ENCODE data around the gene TMCO4.
"Not testable (repeated sequence)": the region's sequence is repeated elsewhere in the genome, so short reads cannot be mapped to it uniquely, and the experiment has no call there.

TMCO4 gene

DNA sequence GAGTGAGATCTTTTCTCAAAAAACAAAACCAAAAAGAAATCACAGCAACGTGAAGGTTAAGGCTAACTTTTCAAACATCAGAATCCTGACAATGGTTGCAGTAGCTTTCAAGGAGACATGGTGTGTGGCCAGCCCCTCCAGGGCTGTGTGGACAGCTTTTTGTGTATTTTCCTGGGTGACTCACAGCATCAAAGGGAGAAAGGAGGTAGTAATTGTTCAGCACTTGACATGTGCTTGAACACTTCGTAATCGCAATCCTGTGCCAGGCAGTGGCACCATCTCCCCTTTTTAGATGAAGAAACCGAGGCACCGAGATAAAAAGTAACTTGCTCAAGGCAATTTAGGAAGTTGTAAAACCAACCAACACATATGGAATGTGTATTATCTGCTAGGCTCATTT is 145.3 kb downstream of the TMCO4 start:
- DNase-seq = no peak

DNA sequence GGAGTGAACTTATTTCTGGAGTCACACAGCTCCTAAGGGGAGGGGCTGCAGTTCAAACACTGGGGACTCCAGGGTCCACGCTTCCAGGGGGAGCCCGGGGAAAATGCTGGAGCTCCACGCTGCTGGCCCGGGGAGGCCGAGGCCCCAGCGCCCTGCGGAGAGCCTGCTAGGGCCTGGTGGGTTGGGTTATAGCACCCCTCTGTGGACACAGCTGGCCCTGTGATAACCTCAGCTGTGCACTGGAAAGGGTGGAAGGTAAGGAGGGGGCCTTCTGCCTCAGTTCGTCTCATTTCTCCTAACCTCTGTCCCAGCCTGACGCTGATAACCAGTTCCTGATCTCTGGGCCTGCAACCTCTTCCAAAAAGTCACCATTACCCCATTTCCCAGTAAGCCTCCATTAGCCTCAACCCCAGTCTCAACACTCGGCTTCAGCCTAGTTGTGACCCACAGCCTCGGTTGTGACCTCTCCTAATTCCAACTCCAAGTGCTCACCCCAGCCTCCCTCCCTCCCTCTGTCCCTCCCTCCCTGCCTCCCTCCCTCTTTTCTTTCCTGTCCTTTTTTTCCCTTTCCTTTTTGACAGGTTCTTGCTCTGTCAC is 148.5 kb downstream of the TMCO4 start:
- peak; percentile 57 for DNase-seq

DNA sequence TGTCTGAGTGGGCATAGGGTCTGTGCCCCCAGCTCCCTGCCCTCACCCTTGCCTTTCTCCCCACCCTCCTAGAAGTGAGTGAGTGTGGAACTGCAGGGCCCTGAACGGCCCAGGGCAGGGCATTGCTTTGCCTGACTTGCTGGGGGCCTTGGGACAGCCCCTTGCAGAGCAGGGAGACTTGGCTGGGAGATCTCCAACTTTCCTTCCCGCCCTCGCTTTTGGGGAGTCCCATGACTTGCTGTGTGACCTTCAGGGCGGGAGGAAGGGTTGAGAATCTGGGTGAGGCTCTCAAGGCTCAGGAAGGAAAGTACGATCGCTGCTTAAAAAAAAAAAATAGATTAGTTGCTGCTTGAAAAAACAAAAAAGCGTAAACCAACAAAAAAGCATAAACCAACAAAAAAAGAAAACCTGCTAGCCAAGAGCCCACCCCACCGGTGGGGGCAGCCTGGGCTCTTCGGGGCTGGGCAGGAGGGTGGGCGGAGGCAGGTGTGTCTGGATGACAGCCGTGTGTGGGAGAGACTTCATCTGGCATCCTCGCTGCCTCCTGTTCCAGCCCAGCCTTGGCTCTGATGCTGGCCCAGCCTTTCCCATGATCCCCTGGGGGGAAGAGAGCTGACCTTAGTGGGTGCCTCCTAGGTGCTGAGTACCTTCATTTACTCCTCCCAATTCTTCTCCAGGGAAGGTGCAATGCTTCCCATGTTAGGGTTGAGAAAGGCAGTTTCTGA is 149.1 kb downstream of the TMCO4 start:
- no peak for DNase-seq

DNA sequence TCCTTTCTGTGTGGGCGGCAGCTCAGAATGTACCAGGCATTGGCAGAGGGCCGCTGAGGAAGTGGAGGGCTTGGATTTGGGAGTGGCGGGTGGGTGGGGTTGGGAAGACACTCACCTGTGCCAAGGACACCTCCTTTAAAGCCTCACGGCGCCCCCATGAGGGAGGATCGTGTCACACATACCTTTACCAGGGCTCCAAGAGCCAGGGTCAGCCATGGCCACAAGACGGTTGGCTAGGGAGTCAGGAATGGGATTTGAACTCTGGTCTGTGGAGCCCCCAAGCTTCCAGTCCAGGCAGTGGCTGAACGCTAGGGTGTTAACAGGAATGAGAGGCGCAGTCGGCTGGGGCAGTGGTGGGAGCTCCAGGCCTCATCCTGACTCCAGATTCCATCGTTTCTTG is 151.0 kb downstream of the TMCO4 start:
- DNase-seq = no peak

DNA sequence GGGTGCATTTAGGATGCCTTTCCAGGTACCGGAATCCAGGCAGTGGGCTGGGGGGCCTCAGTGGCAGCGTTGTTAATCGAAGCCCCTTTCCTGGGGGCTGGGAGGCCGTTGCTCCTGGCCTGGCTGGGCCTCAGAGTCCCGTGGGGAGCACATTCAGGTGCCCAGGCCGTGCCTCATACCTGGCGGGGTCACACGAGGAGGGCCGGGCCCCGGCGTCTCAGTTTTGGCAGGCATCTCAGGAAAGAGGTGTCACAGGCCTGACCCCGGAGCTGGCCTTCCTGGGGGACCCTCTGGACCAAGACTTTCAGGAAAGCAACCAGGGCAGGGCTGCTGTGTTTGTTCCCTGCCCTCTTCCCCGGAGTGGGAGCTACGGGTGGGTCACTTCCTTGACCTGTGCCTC is 151.5 kb downstream of the TMCO4 start:
- no peak for DNase-seq

DNA sequence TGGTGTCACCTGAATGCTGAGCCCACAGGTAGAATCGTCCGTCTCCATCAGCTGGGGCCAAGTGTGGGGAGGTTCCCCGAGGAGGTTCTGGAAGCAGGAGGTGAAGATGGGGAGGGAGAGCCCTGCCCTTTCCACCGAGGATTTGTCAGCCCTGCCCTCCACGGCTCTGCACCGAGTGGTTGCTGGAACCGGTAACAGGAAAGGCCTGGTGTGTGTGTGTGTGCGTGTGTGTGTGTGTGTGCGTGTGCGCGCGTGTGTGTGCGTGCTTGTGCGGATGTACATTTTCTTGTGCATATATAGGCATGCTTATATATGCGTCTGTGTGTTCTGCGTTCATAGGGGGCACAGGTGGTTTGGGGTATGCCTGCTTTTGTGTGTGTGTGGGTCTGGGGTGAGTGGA is 152.1 kb downstream of the TMCO4 start:
- DNase-seq = peak; percentile 14

DNA sequence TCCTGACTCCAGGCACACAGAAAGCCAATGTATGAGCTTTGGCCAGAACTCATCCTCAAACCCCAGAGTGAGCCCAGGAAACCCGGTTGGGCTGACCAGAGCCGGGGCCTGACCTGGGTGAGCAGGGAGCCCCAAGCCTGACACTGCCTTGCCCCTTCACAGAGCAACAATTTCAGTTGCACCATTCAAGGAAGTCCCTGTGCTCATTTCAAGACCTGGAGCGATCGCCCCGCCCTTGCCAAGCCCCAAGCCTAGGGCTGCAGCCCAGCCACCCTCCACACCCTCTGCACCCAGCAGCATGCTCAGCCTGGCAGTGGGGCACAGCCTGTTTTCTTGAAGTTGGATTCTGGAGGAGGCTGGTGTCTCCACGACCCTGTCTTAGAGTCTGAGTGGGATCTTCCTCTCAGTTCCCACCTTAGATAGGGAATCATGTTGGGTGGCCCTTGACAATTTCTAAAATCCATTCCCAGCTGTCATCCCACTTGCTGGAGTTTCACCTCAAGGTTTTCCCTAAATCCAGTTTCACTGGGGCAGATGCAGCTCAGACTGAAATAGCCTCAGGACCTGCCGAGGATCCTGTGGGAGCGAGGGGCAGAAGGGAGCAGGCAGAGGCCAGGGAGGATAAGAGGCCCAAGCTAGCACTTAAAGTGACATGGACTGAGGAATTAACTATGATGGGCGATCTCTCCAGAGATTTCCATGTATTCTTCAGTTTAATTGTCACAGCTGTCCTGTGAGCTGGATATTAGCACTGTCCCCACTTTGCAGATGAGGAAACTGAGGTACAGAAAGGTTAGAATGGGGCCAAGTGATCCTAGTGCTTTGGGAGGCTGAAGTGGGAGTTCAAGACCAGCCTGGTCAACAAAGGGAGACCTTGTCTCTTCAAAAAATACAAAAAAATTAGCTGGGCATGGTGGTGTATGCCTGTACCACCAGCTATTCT is 153.1 kb downstream of the TMCO4 start:
- peak; percentile 60 for DNase-seq

DNA sequence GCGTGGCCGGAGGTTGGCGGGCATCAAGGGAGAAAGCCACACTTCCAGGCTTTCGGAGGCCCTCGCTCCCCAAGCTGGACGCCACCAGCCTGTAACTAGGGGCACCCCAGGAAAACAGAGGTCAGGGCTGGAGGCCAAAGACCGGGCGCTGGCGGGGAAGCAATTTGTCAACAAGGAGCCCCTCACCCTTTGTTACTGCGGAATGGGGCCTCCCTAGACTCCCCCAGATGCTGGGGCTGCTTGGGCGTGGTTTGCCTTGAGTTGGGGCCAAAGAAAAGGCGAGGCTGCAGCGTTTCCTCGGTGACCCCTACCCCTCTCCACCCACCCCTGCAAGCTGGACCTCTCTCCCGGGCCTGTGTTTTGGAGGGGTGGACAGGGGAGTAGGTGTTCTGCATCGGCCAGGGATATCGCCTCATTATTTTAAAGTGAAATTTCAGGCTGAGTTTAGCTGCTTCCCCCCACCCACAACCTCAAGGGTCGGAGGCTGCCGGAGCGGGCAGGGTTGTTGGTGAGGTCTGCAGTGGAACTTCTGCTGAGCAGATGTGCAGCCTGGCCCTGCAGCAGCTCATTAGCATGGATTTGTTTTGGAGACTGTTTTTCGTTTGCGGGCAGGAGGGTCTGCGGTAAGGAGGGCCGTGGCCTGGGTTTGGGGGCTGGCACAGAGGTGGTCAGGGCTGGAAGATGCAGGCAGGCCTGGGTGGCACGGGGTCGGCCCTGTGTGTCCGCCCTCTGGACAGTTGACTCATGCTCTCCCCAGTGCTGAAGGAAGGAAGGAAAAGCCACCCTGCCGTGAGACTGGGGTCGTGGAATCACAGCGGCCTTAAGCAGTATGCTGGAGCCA is 154.1 kb downstream of the TMCO4 start:
- no peak for DNase-seq

DNA sequence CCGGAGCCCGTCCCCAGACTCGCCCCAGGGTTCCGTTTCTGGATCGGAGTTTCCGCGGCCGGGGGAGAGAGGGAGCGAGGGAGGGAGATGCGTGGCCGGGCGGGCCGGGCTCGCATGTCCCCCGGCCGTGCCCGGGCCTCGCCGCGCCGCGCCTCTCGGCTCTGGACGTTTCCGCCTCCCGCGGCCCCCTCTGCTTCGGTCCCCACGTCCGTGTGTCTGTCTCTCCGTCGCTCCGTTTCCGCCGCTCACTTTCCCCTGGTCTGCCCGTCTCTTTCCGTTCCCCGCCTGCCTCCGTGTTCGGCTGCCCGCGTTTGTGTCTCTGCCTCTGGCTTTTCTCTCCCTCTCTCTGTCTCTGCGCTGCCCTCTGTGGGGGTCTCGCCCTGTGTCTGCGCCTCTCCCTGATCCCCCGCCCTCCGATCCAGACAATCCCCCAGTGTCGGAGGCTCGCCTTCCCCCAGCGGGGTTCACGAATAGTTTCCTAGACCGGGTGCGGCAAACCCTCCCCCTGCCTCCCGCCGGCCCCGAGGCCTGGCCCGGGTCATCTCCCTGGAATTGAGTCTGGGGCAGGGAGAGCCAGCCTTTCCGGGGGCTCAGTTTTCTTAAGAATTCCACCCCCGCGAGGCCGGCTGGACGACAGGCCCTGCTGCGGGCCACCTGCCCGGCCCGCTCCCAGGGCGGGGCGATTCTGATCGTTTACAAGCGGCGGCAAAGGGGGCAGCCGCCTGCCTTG is 154.9 kb downstream of the TMCO4 start:
- DNase-seq = peak; percentile 51

DNA sequence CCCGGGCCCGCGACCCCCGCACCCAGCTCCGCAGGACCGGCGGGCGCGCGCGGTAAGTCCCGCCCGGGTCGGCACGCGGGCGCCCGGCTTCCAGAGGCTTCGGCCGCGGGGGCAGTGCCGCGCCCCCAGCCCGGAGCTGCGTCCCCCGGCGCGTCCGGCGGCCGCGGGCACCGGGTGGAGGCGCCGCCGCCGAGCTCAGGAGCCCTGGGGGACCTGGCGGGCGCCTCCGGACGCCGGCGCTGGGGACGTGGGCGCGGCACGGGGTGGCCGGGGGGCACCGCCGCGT is 155.4 kb downstream of the TMCO4 start:
- DNase-seq = no peak

DNA sequence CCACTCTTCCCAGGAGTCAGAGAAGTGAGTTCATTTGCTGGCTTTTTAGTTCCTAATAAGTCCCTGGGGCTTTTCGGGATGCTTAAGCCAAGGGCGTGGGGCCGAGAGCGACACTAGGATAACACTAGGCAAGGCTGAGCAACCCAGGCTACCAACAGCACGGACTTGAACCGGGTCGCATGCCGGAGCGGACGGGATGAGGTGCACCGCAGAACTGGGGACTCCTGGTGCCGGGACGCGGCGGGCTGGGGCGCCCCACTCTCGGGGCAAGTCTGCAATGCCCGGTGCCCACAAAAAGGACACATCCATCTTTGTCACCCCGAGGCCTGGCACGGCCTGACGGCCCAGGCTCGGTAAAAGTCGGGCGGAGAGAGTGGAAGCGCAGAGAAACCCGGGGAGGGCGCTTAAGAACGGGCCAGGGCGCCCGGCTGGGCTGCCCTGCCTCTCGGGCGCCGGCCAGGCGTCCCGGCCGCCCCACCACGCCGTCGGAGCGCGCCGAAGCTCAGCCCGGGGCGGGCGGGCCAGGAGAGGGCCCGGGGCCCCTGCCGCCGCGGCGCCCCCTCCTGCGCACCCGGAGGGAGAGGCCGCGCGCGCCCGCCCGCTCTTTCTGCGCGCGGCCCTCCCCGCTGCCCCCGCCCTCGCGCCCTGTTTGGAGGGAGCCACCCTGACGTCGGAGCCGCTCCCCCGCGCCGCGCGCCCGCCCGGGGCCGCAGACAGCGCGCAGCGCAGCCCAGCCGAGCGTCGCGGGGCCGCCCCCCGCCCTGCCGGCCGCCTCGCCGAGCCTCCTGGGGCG is 155.9 kb downstream of the TMCO4 start, which contains the start of gene NBL1:
Gene NBL1, plus strand, starts transcription at position 710 of the 793 bp plus-strand sequence. CDS start 10,720 bp downstream, outside the sequence.
- peak; percentile 62 for DNase-seq

DNA sequence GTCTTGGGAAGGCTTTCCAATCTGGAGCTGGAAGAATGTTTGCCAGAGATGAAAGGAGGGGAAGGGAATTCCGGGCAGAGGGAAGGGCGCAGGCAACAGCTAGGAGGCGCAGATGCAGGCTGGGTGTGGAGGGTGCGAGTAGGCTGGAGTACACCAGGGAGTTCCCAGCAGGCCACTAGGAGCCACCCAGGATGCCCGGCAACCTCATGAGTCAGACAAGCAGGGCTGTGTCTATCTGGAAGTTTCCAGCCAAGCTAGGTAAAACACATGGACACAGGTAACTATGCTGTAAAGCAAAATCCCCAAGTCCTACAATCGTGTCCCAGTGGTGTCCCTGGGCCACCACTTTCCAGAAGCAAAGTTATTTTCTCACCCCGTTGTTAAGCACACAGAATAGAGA is 156.6 kb downstream of the TMCO4 start:
- DNase-seq = no peak

DNA sequence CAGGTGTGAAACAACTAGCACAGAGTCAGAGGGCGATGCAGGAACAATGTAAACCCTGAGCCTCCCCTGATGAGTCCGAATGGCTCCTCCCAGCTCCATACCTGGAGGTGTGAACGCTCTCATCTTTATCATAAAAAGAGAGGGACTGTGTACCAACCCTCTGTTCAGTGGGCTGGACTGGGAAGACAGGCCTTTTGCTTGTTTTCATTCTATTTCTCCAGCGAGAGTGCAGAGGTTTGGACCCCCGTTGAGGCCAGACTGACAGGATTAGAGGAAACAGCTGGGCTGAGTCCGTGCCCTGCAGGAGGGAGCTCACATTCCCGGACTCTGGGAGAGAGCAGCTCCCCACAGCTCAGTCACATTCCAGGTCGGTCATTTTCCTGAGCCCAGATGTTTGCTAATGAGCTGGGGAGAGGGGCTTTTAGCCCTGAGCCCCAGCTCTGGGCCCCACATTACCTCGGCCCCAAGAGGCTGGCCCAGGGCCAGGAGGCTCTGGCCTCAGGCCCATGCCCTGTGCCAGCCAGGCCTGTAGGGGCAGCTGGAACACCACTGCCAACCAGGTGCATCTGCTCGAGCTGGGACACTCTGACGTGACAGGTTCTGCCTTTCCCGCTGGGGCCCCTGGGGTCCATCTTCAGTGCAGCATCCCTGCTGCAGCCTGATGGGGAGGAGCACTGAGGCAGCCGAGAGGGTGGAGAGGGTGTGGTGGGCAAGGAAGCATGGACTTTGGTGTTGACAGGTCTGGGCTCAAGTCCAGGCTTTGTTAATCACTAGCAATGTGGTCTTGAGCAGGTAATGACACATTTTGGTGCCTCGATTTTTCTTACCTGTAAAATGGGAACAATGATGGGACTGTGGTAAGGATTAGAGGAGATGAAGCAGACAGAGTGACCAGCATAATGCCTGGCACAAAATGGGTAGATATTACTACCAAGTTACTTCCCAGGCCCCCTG is 159.1 kb downstream of the TMCO4 start:
- DNase-seq = no peak

DNA sequence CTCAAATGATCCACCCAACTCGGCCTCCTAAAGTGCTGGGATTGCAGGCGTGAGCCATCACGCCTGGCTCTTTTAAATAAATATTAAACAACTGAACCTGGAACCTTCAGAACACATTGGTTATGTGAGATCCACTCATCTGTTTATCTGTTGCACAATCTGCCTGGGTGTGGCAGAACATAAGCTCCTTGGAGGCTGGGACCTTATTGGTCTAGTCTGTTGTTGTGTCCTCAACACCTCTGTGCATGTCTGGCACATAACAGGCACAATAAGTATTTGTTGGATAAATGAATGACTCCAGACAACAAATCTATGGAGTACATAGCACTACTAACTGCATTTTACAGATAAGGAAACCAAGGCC is 159.7 kb downstream of the TMCO4 start:
- DNase-seq = no peak

DNA sequence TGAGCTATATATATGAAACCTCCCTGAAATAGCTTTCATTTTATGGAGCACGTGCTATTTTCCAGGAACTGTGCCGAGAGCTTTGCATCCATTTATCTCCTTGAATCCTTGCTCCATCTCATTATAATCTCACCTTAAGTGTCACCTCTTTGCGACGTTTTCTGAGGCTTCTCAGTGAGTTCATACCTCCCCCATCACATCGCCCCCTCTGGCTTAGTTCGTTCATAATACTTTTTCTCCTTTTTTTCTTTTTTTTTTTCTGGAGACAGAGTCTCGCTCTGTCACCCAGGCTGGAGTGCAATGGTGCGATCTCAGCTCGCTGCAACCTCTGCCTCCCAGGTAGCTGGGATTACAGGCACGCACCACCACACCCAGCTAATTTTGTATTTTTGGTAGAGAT is 160.5 kb downstream of the TMCO4 start:
- DNase-seq = not testable (repeated sequence)

DNA sequence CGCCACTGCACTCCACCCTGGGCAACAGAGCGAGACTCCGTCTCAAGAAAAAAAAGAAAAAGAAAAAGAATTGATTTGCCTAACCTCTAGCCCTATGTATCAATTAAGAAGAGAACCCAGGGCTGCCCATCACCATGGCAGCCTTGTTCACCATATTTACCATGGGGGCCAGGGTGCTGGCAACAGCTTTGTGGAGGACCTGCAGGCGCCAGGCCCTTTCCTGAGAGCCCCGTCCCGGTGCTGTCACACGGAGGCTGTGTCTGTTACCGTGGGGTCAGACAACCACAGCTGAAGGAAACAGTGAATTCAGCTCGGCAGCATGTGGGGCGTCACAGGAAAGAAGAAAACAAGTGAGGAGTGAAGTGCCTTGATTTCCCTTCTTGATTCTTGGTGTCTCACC is 162.1 kb downstream of the TMCO4 start:
- DNase-seq = no peak

DNA sequence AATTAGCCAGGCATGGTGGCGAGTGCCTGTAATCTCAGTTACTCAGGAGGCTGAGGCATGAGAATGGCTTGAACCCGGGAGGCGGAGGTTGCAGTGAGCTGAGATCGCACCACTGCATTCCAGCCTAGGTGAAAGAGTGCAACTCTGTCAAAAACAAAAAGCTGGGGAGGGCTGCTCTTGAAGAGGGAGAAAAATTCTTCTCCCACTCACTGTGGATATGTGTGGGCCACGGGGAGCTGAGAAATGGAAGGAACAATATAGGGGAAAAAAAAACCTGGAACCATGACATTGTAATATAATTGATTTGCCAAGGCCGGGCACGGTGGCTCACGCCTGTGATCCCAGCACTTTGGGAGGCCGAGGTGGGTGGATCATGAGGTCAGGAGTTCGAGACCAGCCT is 163.0 kb downstream of the TMCO4 start:
- not testable (repeated sequence) for DNase-seq

DNA sequence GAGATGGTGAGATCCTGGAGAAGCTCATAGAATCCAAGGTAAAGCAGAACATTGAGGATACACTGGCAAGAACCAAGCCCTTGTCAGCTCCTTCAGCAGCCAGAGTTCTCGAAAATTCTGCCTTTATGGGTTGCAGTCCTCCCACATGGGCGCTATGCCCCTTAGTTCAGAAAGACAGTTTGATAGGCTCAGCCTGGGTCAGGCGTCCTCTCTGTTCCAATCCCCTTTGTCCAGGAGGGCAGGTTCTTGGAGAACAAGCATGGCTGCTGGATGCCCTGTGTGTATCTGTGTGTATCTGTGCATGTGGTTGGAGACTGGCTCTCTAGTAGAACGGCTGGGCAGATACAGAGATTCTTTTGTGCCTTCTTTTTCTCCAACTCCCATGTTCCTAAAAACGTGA is 163.7 kb downstream of the TMCO4 start:
- DNase-seq = no peak

DNA sequence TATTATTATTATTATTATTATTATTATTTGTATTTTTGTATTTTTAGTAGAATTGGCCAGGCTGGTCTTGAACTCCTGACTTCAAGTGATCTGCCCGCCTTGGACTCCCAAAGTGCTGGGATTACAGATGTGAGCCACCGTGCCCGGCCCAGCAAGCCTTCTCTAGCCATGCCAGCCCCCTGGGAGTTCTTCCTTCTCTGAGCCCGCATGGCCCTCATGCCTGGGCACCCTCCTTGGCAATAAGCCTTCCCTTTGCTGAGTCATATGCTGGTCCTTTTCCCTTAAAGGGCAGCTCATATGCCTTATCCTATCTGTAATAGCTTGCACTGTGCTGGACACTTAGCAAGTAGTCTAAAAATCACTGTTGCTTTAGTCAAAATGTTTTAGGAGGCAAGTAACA is 164.1 kb downstream of the TMCO4 start:
- no peak for DNase-seq

DNA sequence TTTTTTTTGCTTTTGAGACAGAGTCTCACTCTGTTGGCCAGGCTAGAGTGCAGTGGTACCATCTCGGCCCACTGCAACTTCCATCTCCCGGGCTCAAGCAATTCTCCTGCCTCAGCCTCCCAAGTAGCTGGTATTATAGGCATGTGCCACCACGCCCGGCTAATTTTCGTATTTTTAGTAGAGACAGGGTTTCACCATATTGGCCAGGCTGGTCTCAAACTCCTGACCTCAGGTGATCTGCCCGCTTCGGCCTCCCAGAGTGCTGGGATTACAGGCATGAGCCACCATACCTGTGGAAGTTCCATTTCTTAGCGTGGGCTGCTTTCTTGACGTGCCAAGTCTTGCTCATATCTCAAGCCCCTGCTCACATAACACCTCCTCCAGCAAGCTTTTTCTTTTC is 164.7 kb downstream of the TMCO4 start:
- DNase-seq = not testable (repeated sequence)

Data from activated CD4-positive, alpha-beta T cell treated with anti-CD3 and anti-CD28 coated beads, Interleukin-2, Interleukin-6, amounts not matched to agents 100 ng/mL and 50 ng/mL, durations not matched to agents 16 hours and 8 hours (primary cell).